RWPE1 (cell line): ENCODE measurements around the gene CAMK2B.
"Not testable (repeated sequence)": the region's sequence is repeated elsewhere in the genome, so short reads cannot be mapped to it uniquely, and the experiment has no call there.

Source experiments
- CTCF ChIA-PET: fragments of 350-600 bp; sonication (Branson Sonifier 250); formaldehyde crosslinking; extraction: SDS; loops from one replicate; lab custom pipeline; 2021; lab: Yijun Ruan, JAX
- POLR2A ChIA-PET: fragments of 400-600 bp; formaldehyde crosslinking; extraction: SDS; loops from one replicate; lab custom pipeline; 2020; ENCODE audit warnings: antibody characterized with exemption; ENCODE audit not compliant: low non-redundant PET; lab: Yijun Ruan, JAX
- DNase-seq: peaks from one replicate; pipeline ENCODE4 v3.0.0; 2012; ENCODE audit warnings: low spot score
- H3K27ac ChIP-seq: fragments of 450-650 bp; 2 replicates; pipeline ENCODE4 v1.5.1; 2017
- CTCF ChIP-seq: fragments of 450-650 bp; conservative IDR thresholded peaks from 2 replicates; pipeline ENCODE4 v1.5.1; 2017; ENCODE audit warnings: low read depth, mild to moderate bottlenecking

The CAMK2B gene

GRCh38 chr7:44175730-44176129 lies 149.7 kb downstream of the CAMK2B start:
- POLR2A ChIA-PET, result no interaction called here
- CTCF ChIA-PET, result no interaction called here

DNA sequence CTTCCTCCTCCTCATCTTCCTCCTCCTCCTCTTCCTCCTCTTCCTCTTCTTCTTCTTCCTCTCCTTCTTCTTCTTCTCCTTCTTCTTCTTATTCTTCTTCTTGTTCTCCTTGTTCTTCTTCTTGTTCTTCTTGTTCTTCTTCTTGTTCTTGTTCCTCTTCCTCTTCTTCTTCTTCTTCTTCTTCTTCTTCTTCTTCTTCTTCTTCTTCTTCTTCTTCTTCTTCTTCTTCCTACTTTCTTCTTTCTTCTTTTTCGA lies 150.8 kb downstream of the CAMK2B start:
- CTCF ChIA-PET, POLR2A ChIA-PET: not testable (repeated sequence)

More at GRCh38 chr7:44175730-44176129, 149.7 kb downstream of the CAMK2B start:
- no peak for DNase-seq
- H3K27ac ChIP-seq, result no peak overlapping the region
- TF ChIP-seq CTCF, result no peak

DNA sequence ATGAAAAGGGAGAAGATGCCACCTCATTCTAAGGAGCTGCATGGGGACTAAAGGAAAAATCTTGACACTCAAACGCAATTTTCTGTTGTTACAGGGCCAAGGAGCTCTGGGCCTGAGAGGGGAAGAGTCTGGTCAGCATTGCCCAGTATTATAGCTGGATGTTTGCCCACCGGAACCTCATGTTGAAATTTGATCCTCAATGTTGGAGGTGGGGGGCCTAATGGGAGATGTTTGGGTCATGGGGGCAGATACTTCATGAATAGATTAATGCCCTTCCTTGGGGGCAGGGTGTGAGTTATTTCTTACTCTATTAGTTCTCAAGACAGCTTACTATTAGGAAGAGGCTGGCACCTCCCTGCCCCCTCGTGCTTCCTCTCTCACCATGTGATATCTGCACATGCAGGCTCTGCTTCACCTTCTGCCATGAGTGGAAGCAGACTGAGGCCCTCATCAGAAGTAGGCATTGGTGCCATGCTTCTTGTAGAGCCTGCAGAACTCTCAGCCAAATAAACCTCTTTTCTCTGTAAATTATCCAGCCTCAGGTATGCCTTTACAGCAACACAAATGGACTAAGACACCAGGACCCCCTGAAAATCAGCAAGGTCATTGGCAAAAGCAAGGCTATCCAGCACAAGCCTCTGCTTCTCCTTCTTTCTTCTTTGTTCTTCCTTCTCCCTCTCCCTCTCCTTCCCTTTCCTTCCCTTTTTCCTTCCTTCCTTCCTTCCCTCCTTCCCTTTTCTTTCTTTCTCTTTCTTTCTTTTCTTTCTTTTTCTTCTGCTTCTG lies 151.3 kb downstream of the CAMK2B start:
- no peak for TF ChIP-seq CTCF
- POLR2A ChIA-PET, result interaction anchor here (0.6 kb wide), 1 partner anchor 433 kb away, joined by 3 read pairs; no protein-coding TSS in a partner anchor
- no peak overlapping the region for H3K27ac ChIP-seq
- CTCF ChIA-PET, result interaction anchor here (0.5 kb wide), 1 partner anchor 12 kb away, joined by 3 read pairs; no protein-coding TSS in a partner anchor
- DNase-seq, result no peak

More for the DNA sequence above, 150.8 kb downstream of the CAMK2B start:
- not testable (repeated sequence) for DNase-seq, H3K27ac ChIP-seq

- DNase-seq, result no peak
- CTCF ChIA-PET, result interaction anchor here (0.7 kb wide), 1 partner anchor 305 kb away, joined by 5 read pairs; no protein-coding TSS in a partner anchor
These were observed 152.5 kb downstream of the CAMK2B start for GRCh38 chr7:44172803-44173424.

GRCh38 chr7:44172352-44172751 lies 153.0 kb downstream of the CAMK2B start:
- ChIA-PET POLR2A (no interaction called here), CTCF (interaction anchor here (0.7 kb wide), 1 partner anchor 305 kb away, joined by 5 read pairs; no protein-coding TSS in a partner anchor)
- no peak overlapping the region for H3K27ac ChIP-seq
- no peak for DNase-seq
- no peak for TF ChIP-seq CTCF

More at GRCh38 chr7:44172803-44173424, 152.5 kb downstream of the CAMK2B start:
- TF ChIP-seq CTCF, result no peak
- H3K27ac ChIP-seq, result no peak overlapping the region
- POLR2A ChIA-PET, result no interaction called here

GRCh38 chr7:44171901-44172300 lies 153.5 kb downstream of the CAMK2B start:
- CTCF ChIA-PET, result interaction anchor here (0.7 kb wide), 1 partner anchor 306 kb away, joined by 5 read pairs; no protein-coding TSS in a partner anchor
- DNase-seq, H3K27ac ChIP-seq, POLR2A ChIA-PET: not testable (repeated sequence)

- DNase-seq, result no peak
- no peak overlapping the region for H3K27ac ChIP-seq
- CTCF ChIA-PET, result no interaction called here
- POLR2A ChIA-PET, result no interaction called here
- no peak for TF ChIP-seq CTCF
These were observed 157.5 kb downstream of the CAMK2B start for GRCh38 chr7:44167920-44168319.
